RWPE1 (cell line): ENCODE results near the gene GSG1L.

ENCODE experiments used
- CTCF ChIA-PET: fragments of 350-600 bp; sonication (Branson Sonifier 250); formaldehyde crosslinking; extraction: SDS; loops from one replicate; lab custom pipeline; 2021; lab: Yijun Ruan, JAX
- POLR2A ChIA-PET: fragments of 400-600 bp; formaldehyde crosslinking; extraction: SDS; loops from one replicate; lab custom pipeline; 2020; ENCODE audit warnings: antibody characterized with exemption; ENCODE audit not compliant: low non-redundant PET; lab: Yijun Ruan, JAX
- DNase-seq: peaks from one replicate; pipeline ENCODE4 v3.0.0; 2012; ENCODE audit warnings: low spot score
- H3K27ac ChIP-seq: fragments of 450-650 bp; 2 replicates; pipeline ENCODE4 v1.5.1; 2017
- TF ChIP-seq, protein P1 (sequence below): fragments of 450-650 bp; conservative IDR thresholded peaks from 2 replicates; pipeline ENCODE4 v1.5.1; 2017; ENCODE audit warnings: low read depth, mild to moderate bottlenecking

The GSG1L gene

DNA sequence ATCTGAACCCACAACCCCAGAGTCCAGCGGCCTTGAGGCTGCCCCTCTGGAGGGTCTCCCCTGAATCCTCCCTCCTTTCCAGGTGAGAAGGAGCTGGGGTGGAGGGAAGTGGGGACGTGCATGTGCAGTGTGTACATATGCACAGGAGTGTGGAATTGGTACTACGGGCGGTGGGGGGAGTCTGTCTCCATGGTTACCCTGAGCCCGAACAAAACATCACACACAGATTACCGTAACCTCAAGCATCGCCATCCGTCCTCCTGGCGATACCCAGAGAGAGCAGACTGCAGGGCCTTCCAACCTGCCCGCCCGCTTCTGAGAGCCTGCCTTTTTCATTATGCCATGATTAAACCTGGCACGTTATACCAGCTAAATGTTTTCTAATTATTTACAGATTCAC lies 25.1 kb downstream of the GSG1L start:
- TF ChIP-seq, protein P1, sequence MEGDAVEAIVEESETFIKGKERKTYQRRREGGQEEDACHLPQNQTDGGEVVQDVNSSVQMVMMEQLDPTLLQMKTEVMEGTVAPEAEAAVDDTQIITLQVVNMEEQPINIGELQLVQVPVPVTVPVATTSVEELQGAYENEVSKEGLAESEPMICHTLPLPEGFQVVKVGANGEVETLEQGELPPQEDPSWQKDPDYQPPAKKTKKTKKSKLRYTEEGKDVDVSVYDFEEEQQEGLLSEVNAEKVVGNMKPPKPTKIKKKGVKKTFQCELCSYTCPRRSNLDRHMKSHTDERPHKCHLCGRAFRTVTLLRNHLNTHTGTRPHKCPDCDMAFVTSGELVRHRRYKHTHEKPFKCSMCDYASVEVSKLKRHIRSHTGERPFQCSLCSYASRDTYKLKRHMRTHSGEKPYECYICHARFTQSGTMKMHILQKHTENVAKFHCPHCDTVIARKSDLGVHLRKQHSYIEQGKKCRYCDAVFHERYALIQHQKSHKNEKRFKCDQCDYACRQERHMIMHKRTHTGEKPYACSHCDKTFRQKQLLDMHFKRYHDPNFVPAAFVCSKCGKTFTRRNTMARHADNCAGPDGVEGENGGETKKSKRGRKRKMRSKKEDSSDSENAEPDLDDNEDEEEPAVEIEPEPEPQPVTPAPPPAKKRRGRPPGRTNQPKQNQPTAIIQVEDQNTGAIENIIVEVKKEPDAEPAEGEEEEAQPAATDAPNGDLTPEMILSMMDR: no peak
- POLR2A ChIA-PET: no interaction called here
- no peak overlapping the region for H3K27ac ChIP-seq
- DNase-seq: no peak
- CTCF ChIA-PET: no interaction called here

DNA sequence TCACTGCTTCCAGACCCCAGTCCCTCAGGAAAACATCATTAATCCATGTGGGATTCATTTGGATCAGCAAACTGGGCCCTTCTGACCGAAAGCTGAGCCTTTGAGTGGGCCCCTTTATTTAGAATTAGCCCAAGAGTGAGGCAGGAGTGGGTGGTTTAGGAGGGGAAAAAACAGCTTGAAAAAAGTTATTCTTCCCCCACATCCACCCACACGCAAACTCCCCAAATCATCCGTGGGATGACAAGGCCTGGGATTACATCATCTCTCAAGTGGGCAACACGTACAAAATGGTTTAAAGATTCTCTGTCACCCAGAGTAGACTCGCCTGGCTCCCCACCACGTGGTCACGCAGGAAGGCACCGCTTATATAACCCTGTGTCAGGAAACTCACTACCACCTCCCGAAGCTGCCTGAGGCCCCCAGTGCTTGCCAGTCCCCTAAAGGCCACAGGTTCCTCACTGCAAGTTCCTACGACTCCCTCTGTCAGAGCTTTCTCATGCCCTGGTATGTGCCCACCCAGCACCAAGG lies 27.6 kb downstream of the GSG1L start:
- CTCF ChIA-PET: no interaction called here

DNA sequence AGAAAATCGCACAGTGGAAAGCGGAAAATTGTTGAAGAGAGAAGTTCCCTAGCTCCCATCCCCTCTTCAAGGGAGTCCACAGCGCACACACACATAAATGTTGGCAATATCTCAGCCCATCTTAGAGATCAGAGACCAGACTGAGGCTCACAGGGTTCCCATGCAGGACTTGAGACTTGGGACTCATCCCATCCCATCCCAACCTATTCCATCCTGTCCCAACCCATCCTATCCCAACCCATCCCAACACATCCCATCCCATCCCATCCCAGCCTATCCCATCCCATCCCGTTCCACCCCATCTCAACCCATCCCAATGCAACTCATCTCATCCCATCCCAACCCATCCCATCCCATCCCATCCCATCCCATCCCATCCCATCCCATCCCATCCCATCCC lies 29.6 kb downstream of the GSG1L start:
- TF ChIP-seq, protein P1: no peak
- ChIA-PET POLR2A (no interaction called here), CTCF (no interaction called here)
- H3K27ac ChIP-seq: no peak overlapping the region
- DNase-seq: no peak

More for the DNA sequence above, 27.6 kb downstream of the GSG1L start:
- POLR2A ChIA-PET: no interaction called here
- TF ChIP-seq, protein P1: no peak
- no peak overlapping the region for H3K27ac ChIP-seq
- no peak for DNase-seq

DNA sequence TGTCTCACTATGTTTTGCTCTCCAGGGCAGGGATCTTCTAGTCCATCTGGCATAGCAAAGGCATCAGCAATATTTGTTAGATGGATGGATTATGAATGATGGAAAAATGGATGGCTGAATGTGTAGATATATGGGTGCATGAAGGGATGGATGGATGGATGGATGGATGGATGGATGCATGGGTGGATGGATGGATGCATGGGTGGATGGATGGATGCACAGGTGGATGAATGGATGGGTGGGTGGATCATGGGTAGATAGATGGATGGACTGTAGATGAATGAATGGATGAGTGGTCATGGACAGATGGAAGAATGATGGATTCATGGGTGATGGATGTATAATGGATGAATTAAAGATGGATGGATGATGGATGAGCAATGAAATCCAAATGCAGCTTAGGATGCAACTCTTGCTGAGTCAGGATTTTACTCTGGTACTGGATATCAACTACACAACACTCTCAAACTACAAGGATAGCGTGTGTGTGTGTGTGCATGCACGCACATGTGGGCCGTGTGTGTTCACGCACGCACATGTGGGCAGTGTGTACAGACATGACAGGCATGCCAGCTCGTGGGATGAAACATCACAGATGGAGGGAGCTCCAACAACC lies 34.0 kb downstream of the GSG1L start:
- DNase-seq: no peak
- H3K27ac ChIP-seq: no peak overlapping the region
- CTCF ChIA-PET: no interaction called here
- POLR2A ChIA-PET: no interaction called here
- TF ChIP-seq, protein P1: no peak

DNA sequence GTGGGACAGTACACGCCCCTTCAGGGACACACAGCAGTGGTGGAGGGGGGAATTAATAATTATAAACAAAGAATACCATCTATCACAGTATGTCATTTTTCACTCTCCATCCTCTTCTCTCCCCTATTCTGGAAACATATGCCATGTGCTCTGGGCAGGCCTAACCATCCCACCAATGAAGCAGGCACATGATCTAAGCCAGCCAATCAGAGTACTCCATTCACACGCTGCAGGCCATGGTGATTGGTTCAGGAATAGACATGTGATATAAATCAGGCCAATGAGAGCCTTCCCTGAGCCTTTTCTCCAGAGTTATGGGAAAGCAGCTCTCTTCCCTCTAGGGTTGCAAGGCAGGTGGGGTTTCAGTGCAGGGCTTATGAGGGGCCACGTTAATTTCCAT lies 36.5 kb downstream of the GSG1L start:
- CTCF ChIA-PET: no interaction called here

DNA sequence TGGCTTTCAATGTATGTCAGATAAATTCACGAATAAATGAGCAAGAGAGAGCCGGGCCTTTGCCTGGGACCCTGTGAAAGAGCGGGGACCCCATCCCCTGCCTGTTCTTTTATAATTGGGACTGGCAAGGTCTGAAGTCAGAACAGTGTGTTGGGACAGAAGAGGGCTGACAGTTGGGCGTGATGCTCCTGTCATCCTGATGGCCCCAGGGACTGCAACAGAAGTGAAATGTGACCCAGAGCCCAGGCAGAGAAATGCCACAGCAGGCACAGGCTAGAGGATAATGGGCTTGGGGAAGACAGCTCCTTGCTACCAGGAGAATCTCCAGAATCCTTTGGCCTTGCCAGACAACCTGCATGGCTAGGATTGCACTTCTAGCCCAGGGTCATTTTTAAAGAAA lies 37.9 kb downstream of the GSG1L start:
- H3K27ac ChIP-seq: no peak overlapping the region
- ChIA-PET CTCF (no interaction called here), POLR2A (no interaction called here)
- TF ChIP-seq, protein P1: no peak
- DNase-seq: no peak

More for the DNA sequence above, 36.5 kb downstream of the GSG1L start:
- TF ChIP-seq, protein P1: no peak
- POLR2A ChIA-PET: no interaction called here
- no peak for DNase-seq
- no peak overlapping the region for H3K27ac ChIP-seq
